ENCODE measurements around the gene PIP4K2A.

GRCh38 chr10:22601618-22602017 is 112.8 kb downstream of the PIP4K2A start:
- TF ChIP-seq POLR2A (IDR thresholded peaks at IDR 0.05) (no peak), POLR2AphosphoS5 (IDR thresholded peaks at IDR 0.05) (no peak), CTCF (IDR thresholded peaks at IDR 0.05) (no peak), EP300 (IDR thresholded peaks at IDR 0.05; ENCODE audit: low read depth) (no peak)
